ENCODE results near the gene DIAPH3.

DIAPH3 gene

DNA sequence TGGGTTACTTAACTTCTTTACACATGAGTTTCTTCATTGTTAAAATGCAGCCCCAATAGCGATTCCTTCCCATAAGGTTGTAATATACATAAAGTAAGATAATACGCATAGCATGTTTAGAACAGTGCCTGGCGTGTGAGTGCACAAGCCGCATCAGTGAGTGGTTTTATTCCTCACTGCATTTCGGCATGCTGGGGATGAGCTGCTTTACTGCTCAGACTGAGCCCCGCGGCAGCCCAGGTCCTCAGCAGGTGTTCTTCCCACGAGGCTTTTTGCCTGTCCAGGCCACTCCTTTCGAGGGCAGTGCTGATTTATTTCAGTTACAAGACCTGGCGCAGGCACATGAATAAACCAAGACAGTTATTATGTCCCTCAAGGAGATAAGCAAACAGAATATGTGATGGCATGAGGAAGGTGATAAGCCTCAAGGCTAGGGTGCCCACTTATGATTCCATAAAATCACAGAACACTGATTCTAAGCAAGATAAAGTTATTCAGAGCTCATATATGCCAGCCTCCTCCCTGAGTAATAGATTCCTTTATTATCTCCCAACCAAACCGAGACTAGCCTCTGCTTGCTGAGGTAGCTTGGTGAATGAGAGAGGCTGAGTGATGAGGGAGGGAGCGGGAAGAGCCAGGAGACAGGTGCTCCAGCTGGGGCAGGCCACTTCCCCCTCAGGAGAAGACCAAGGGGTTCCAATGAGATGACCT lies 505.5 kb downstream of the DIAPH3 start:
- Histone ChIP-seq H3K36me3 (ENCODE audit: control insufficient read depth, insufficient read depth, low read length) (no peaks in the 10 kb centered on the region), H3K27ac (ENCODE audit: insufficient read depth, low read depth, low read length, poor library complexity, severe bottlenecking) (no peak overlapping the region), H3K4me1 (ENCODE audit: control insufficient read depth, insufficient read depth, low read length) (peaks cover 5% of the 10 kb centered on the region), H3K27me3 (ENCODE audit: control insufficient read depth, insufficient read depth, low read length, poor library complexity, severe bottlenecking) (no peaks in the 10 kb centered on the region), H3K9me3 (ENCODE audit: control insufficient read depth, low read length) (no peaks in the 10 kb centered on the region), H3K4me3 (ENCODE audit: insufficient read depth, low read depth, low read length) (no peak overlapping the region)
- 81% methylated on average over 11 to 12 of the region's 12 CpGs for WGBS, 2 experiments

DNA sequence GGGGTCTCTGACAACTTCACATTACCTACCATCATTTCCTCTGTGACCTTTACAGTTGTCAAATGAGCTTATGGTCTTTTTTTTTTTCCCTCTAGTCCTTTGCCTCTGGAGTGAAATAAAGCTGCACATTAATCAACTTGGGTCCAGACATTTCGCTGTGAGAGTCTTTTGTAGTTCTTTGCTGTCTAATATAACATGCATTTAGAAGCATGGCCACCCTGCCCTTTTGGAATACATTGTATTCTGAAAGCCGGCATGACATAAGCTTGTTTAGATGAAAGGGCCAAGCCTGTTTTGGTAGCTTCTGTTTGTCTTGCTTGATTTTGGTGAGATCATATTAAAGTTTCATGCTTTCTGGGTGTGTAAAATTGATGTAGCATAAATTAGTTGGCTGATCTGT lies 509.8 kb downstream of the DIAPH3 start:
- H3K4me3 ChIP-seq (ENCODE audit: insufficient read depth, low read depth, low read length), result no peak overlapping the region
- H3K27ac ChIP-seq (ENCODE audit: insufficient read depth, low read depth, low read length, poor library complexity, severe bottlenecking), result no peak overlapping the region
- H3K9me3 ChIP-seq (ENCODE audit: control insufficient read depth, low read length), result no peaks in the 10 kb centered on the region
- peaks cover 5% of the 10 kb centered on the region for H3K4me1 ChIP-seq (ENCODE audit: control insufficient read depth, insufficient read depth, low read length)
- no peaks in the 10 kb centered on the region for H3K27me3 ChIP-seq (ENCODE audit: control insufficient read depth, insufficient read depth, low read length, poor library complexity, severe bottlenecking)
- WGBS, 2 experiments, result 92 to 97% methylated on average over 2 of the region's 2 CpGs
- no peaks in the 10 kb centered on the region for H3K36me3 ChIP-seq (ENCODE audit: control insufficient read depth, insufficient read depth, low read length)

DNA sequence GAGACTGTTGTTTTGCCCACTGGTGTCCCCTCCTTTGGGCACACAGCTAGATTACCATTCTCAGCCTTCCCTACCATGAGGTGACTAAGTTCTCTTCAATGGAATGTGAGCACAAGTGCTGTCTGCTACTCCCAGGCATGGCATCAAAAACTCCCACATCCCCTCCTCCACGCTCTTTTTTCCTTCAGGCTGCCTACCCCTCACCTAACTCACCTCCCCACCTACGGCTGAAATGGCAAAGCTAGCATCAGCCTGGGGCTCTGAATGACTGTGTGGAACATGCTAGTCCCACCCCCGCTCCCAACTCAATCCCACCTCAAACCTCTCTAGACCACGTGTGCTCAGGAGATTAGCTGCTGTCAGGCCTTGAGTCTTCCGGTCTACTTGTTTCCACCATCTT lies 512.2 kb downstream of the DIAPH3 start:
- no peaks in the 10 kb centered on the region for H3K4me1 ChIP-seq (ENCODE audit: control insufficient read depth, insufficient read depth, low read length)
- no peak overlapping the region for H3K4me3 ChIP-seq (ENCODE audit: insufficient read depth, low read depth, low read length)
- WGBS, 2 experiments, result 89 to 92% methylated on average over 5 of the region's 5 CpGs
- H3K9me3 ChIP-seq (ENCODE audit: control insufficient read depth, low read length), result no peaks in the 10 kb centered on the region
- no peak overlapping the region for H3K27ac ChIP-seq (ENCODE audit: insufficient read depth, low read depth, low read length, poor library complexity, severe bottlenecking)
- no peaks in the 10 kb centered on the region for H3K36me3 ChIP-seq (ENCODE audit: control insufficient read depth, insufficient read depth, low read length)
- no peaks in the 10 kb centered on the region for H3K27me3 ChIP-seq (ENCODE audit: control insufficient read depth, insufficient read depth, low read length, poor library complexity, severe bottlenecking)

DNA sequence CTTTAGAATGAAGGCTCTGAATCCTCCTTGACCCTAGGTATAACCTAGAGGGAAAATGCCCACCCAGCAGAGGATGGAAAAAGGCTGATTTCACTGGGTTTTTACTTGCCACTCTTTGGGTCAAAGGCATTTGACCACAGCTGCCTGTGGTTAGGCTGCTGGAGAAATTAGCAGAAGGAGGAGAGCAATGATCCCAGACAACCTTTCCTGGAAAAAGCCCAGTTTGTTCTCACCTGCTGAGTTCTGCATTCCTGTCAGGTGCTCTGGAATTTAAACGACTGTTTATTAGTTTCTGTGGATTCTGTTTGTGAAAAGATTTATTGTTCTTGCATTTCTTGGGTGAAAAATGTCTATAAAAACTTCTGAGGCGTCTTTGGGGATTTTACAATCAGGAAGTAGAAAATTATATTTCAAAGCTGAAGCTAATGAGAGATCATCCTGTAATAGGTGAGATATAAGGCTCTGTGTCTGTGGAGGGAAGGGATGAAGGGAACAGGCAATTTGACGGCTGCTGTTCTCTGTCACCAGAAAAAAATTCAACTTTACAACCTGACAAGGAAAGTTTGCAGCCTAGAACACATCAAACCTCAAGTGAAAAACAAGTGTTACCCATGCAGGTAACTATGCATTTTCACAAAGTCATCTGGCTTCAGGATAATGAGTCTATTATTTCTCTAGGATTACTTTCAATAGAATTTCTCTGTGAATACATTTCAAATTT lies 519.7 kb downstream of the DIAPH3 start:
- H3K36me3 ChIP-seq (ENCODE audit: control insufficient read depth, insufficient read depth, low read length), result no peaks in the 10 kb centered on the region
- no peaks in the 10 kb centered on the region for H3K4me1 ChIP-seq (ENCODE audit: control insufficient read depth, insufficient read depth, low read length)
- 26% methylated on average over 3 of the region's 3 CpGs for WGBS, 2 experiments
- H3K4me3 ChIP-seq (ENCODE audit: insufficient read depth, low read depth, low read length), result no peak overlapping the region
- H3K27ac ChIP-seq (ENCODE audit: insufficient read depth, low read depth, low read length, poor library complexity, severe bottlenecking), result no peak overlapping the region
- no peaks in the 10 kb centered on the region for H3K27me3 ChIP-seq (ENCODE audit: control insufficient read depth, insufficient read depth, low read length, poor library complexity, severe bottlenecking)
- H3K9me3 ChIP-seq (ENCODE audit: control insufficient read depth, low read length), result no peaks in the 10 kb centered on the region

DNA sequence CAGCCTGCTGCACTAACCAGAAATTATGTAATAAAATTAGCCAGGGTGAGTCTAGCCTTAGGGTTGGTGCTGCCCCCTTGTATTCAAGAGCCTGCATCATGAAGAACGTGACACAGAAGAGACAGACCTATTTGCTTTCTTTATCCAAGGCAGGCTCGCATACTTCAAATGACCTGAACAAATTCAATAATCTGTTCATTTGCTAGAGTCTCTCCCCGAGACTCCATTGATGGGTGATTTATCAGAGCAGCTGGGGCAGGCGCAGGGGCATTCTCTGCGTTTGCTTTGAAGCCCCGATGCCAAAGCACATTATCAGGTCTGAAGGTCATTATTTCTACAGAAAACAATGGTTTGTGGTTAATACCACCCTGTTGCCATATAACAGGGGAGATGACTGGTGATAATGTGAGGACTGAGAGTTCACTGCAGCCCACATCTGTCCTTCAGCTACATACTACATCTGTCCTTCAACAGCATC lies 520.3 kb downstream of the DIAPH3 start:
- no peaks in the 10 kb centered on the region for H3K9me3 ChIP-seq (ENCODE audit: control insufficient read depth, low read length)
- 96 to 97% methylated on average over 6 of the region's 6 CpGs for WGBS, 2 experiments

DNA sequence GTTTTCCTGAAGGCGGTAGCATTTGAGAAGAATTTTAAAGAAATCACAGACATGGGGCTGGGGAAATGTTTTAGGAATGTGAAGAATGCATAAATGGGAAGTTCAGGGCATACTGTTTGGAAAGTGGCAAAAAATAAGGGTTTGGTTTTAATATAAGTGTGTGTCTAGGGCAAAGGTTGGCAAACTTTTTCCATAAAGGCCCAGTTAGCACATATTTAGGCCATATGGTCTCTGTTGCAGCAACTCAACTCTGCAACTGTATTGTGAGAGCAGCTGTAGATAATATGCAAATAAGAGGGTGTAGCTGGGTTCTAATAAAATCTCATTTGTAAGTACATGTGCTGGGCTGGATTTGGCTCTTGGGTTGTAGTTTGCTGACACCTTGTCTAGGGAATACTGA lies 521.9 kb downstream of the DIAPH3 start:
- no peaks in the 10 kb centered on the region for H3K9me3 ChIP-seq (ENCODE audit: control insufficient read depth, low read length)
- H3K4me1 ChIP-seq (ENCODE audit: control insufficient read depth, insufficient read depth, low read length), result no peaks in the 10 kb centered on the region
- 93 to 95% methylated on average over 1 of the region's 1 CpG for whole genome bisulfite sequencing, 2 experiments
- no peak overlapping the region for H3K27ac ChIP-seq (ENCODE audit: insufficient read depth, low read depth, low read length, poor library complexity, severe bottlenecking)
- H3K36me3 ChIP-seq (ENCODE audit: control insufficient read depth, insufficient read depth, low read length), result no peaks in the 10 kb centered on the region
- no peak overlapping the region for H3K4me3 ChIP-seq (ENCODE audit: insufficient read depth, low read depth, low read length)
- no peaks in the 10 kb centered on the region for H3K27me3 ChIP-seq (ENCODE audit: control insufficient read depth, insufficient read depth, low read length, poor library complexity, severe bottlenecking)

More for the DNA sequence above, 520.3 kb downstream of the DIAPH3 start:
- Histone ChIP-seq H3K27me3 (ENCODE audit: control insufficient read depth, insufficient read depth, low read length, poor library complexity, severe bottlenecking) (no peaks in the 10 kb centered on the region), H3K4me1 (ENCODE audit: control insufficient read depth, insufficient read depth, low read length) (no peaks in the 10 kb centered on the region), H3K4me3 (ENCODE audit: insufficient read depth, low read depth, low read length) (no peak overlapping the region), H3K27ac (ENCODE audit: insufficient read depth, low read depth, low read length, poor library complexity, severe bottlenecking) (no peak overlapping the region), H3K36me3 (ENCODE audit: control insufficient read depth, insufficient read depth, low read length) (no peaks in the 10 kb centered on the region)

DNA sequence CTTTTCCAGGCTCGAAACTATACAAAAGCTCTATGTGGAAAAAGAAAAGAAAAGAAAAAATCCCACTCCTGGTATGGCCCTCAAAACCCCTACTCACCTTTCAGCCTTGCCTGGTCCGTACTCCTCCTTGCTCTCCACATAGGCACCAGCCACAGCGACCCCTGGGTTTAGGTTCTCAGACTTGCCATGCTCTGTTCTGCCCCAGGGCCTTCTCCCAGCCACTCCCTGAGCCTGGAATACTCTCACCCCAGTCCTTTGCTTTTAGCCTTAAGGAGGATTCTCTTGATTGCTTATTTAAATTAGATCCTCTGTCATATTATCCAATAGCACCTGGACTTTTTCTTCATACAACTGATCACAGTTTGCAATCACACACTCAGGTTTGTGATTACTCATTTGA lies 522.5 kb downstream of the DIAPH3 start:
- no peaks in the 10 kb centered on the region for H3K27me3 ChIP-seq (ENCODE audit: control insufficient read depth, insufficient read depth, low read length, poor library complexity, severe bottlenecking)
- no peaks in the 10 kb centered on the region for H3K4me1 ChIP-seq (ENCODE audit: control insufficient read depth, insufficient read depth, low read length)
- no peak overlapping the region for H3K27ac ChIP-seq (ENCODE audit: insufficient read depth, low read depth, low read length, poor library complexity, severe bottlenecking)
- no peaks in the 10 kb centered on the region for H3K36me3 ChIP-seq (ENCODE audit: control insufficient read depth, insufficient read depth, low read length)
- no peak overlapping the region for H3K4me3 ChIP-seq (ENCODE audit: insufficient read depth, low read depth, low read length)
- H3K9me3 ChIP-seq (ENCODE audit: control insufficient read depth, low read length), result no peaks in the 10 kb centered on the region
- 62 to 69% methylated on average over 3 of the region's 3 CpGs for WGBS, 2 experiments

DNA sequence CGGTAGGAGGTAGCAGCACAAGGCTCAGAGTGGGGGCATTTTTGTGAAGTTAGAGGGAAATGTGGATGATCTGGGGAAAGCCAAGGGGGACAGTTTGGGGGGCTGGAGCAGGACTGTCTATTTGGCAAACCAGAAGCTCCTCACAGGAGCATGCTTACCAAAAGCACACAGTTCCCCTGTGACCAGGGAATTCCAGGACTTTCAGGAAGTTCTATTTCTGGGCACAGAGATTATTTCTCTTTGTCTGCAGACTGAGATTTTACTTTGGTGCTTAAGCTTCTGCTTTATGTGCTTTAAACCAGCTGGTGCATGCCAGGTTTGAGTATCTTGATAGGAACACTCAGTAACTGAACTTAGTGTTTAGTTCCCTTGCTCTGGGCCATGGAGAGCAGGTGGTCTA lies 525.3 kb downstream of the DIAPH3 start:
- Histone ChIP-seq H3K9me3 (ENCODE audit: control insufficient read depth, low read length) (no peaks in the 10 kb centered on the region), H3K36me3 (ENCODE audit: control insufficient read depth, insufficient read depth, low read length) (no peaks in the 10 kb centered on the region), H3K27ac (ENCODE audit: insufficient read depth, low read depth, low read length, poor library complexity, severe bottlenecking) (no peak overlapping the region), H3K27me3 (ENCODE audit: control insufficient read depth, insufficient read depth, low read length, poor library complexity, severe bottlenecking) (no peaks in the 10 kb centered on the region), H3K4me3 (ENCODE audit: insufficient read depth, low read depth, low read length) (no peak overlapping the region), H3K4me1 (ENCODE audit: control insufficient read depth, insufficient read depth, low read length) (no peaks in the 10 kb centered on the region)
- 94 to 100% methylated on average over 1 of the region's 1 CpG for WGBS, 2 experiments

DNA sequence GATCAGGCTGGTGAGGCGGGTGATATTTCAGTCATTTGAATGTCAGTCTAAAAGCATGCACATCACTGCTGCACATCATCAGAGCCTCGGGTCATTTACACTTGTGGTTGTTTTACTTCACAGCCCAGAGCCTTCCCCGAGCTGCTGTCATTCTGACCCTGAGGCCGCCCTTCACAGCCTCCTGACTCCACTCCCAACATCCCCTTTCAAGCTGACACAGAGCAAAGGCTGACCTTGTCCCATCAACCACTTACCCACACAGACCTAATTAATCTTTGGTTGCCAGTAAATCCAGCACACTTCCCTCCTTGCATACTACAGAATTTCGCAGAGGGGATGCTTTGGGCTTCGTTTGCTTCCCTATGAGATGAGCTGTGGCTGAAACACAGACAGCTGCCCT lies 528.1 kb downstream of the DIAPH3 start:
- no peaks in the 10 kb centered on the region for H3K36me3 ChIP-seq (ENCODE audit: control insufficient read depth, insufficient read depth, low read length)
- no peak overlapping the region for H3K4me3 ChIP-seq (ENCODE audit: insufficient read depth, low read depth, low read length)
- H3K27me3 ChIP-seq (ENCODE audit: control insufficient read depth, insufficient read depth, low read length, poor library complexity, severe bottlenecking), result no peaks in the 10 kb centered on the region
- H3K4me1 ChIP-seq (ENCODE audit: control insufficient read depth, insufficient read depth, low read length), result no peaks in the 10 kb centered on the region
- no peaks in the 10 kb centered on the region for H3K9me3 ChIP-seq (ENCODE audit: control insufficient read depth, low read length)
- 82 to 87% methylated on average over 6 of the region's 6 CpGs for WGBS, 2 experiments
- H3K27ac ChIP-seq (ENCODE audit: insufficient read depth, low read depth, low read length, poor library complexity, severe bottlenecking), result no peak overlapping the region

DNA sequence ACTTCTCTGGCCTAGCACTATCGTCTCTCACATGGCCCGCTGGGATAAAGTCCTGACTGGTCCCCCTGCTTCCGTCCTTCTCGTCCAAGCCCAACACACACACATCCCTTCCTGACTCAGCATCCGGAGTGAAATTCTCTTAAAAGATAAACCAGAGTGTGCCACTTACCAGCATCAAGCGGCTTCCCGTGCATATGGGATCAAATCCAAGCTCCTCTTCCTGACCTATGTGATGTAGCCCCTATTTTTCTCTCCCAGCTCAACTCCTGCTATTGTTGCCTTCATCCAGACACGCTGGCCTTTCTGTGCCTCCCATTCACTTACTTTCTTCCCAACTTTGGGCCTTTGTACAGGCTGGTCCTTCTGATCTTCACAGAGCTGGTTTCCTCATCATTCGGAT lies 530.4 kb downstream of the DIAPH3 start:
- no peaks in the 10 kb centered on the region for H3K4me1 ChIP-seq (ENCODE audit: control insufficient read depth, insufficient read depth, low read length)
- H3K27ac ChIP-seq (ENCODE audit: insufficient read depth, low read depth, low read length, poor library complexity, severe bottlenecking), result no peak overlapping the region
- H3K36me3 ChIP-seq (ENCODE audit: control insufficient read depth, insufficient read depth, low read length), result no peaks in the 10 kb centered on the region
- no peaks in the 10 kb centered on the region for H3K9me3 ChIP-seq (ENCODE audit: control insufficient read depth, low read length)
- 93 to 94% methylated on average over 9 of the region's 9 CpGs for WGBS, 2 experiments
- H3K27me3 ChIP-seq (ENCODE audit: control insufficient read depth, insufficient read depth, low read length, poor library complexity, severe bottlenecking), result no peaks in the 10 kb centered on the region
- no peak overlapping the region for H3K4me3 ChIP-seq (ENCODE audit: insufficient read depth, low read depth, low read length)

Data from ectodermal cell (in vitro differentiated cells).